ENCODE measurements around the gene TDO2.
"Not testable (repeated sequence)": the region's sequence is repeated elsewhere in the genome, so short reads cannot be mapped to it uniquely, and the experiment has no call there.

The TDO2 gene

GRCh38 chr4:155908187-155909139, 5.0 kb downstream of the TDO2 start:
- no peak for DNase-seq

GRCh38 chr4:155909615-155910226, 6.2 kb downstream of the TDO2 start:
- DNase-seq, result no peak

- no peak for DNase-seq
Observed at GRCh38 chr4:155911905-155912304, 8.4 kb downstream of the TDO2 start.

GRCh38 chr4:155914782-155915181, 11.3 kb downstream of the TDO2 start:
- no peak for DNase-seq

GRCh38 chr4:155921597-155921996, 18.1 kb downstream of the TDO2 start:
- no peak for DNase-seq

- DNase-seq, result no peak
Observed at GRCh38 chr4:155924637-155925036, 21.1 kb downstream of the TDO2 start.

- DNase-seq, result no peak
Observed at GRCh38 chr4:155929833-155930232, 26.3 kb downstream of the TDO2 start.

- DNase-seq, result no peak
Observed at GRCh38 chr4:155930330-155930729, 26.8 kb downstream of the TDO2 start.

- no peak for DNase-seq
Observed at GRCh38 chr4:155931634-155932033, 28.1 kb downstream of the TDO2 start.

- not testable (repeated sequence) for DNase-seq
Observed at GRCh38 chr4:155934634-155935033, 31.1 kb downstream of the TDO2 start.

- no peak for DNase-seq
Observed at GRCh38 chr4:155935389-155935986, 32.0 kb downstream of the TDO2 start.

- DNase-seq, result no peak
Observed at GRCh38 chr4:155941085-155941790, 37.7 kb downstream of the TDO2 start.

- no peak for DNase-seq
Observed at GRCh38 chr4:155941820-155942219, 38.3 kb downstream of the TDO2 start.

GRCh38 chr4:155943605-155944291, 40.3 kb downstream of the TDO2 start:
- DNase-seq, result no peak

GRCh38 chr4:155944516-155944915, 41.0 kb downstream of the TDO2 start:
- DNase-seq, result no peak

GRCh38 chr4:155946486-155946885, 43.0 kb downstream of the TDO2 start:
- no peak for DNase-seq

- no peak for DNase-seq
Observed at GRCh38 chr4:155948541-155948940, 45.0 kb downstream of the TDO2 start.

GRCh38 chr4:155950461-155950860, 47.0 kb downstream of the TDO2 start:
- no peak for DNase-seq

- DNase-seq, result no peak
Observed at GRCh38 chr4:155952501-155952901, 49.0 kb downstream of the TDO2 start.

- DNase-seq, result peak; percentile 46 to 66 (median 58)
Observed at GRCh38 chr4:155953151-155954117, 49.9 kb downstream of the TDO2 start, which contains the start of gene CTSO. TSS of gene CTSO (minus strand) at chr4:155953866. CDS start at chr4:155953847, 19 bp downstream.

- DNase-seq, result no peak
Observed at GRCh38 chr4:155954118-155954685, 50.7 kb downstream of the TDO2 start.
